B cell (primary cell): Measurements from ENCODE around the gene GPR176.

Source experiments
- CTCF ChIP-seq: fragments of 200-600 bp; IDR thresholded peaks from one replicate; pipeline ENCODE4 v1.8.0; 2022; ENCODE audit warnings: antibody characterized with exemption, mild to moderate bottlenecking
- EZH2 ChIP-seq: IDR thresholded peaks from 2 replicates; pipeline ENCODE4 v1.6.1; 2012; ENCODE audit warnings: borderline replicate concordance, low read depth, mild to moderate bottlenecking, moderate library complexity, low read length; ENCODE audit not compliant: insufficient read depth, poor library complexity, severe bottlenecking

- TF ChIP-seq CTCF (no peak), EZH2 (no peak)
These were observed 126.1 kb downstream of the GPR176 start for GRCh38 chr15:39793923-39794322.
